Stimulated activated naive CD8-positive, alpha-beta T cell treated with anti-CD3 and anti-CD28 coated beads, Interleukin-15, Interleukin-2, amounts not matched to agents 100 U/mL and 50 U/mL, for 24 hours (primary cell): ENCODE results near the gene TCF15.

ENCODE experiments used
- ATAC-seq: fragments of 150-1000 bp; cut with Tn5 transposase; one replicate; pipeline ENCODE4 v1.10.0; 2021
- DNase-seq: peaks from one replicate; pipeline ENCODE4 v3.0.0; 2021

TCF15 gene

GRCh38 chr20:610130-611046 is at the start of gene TCF15:
Gene TCF15, minus strand, starts transcription at chr20:610309. Its CDS starts 72 bp downstream, at chr20:610237.
- DNase-seq (peak; percentile 22), ATAC-seq (peak; percentile 44)

- DNase-seq (no peak), ATAC-seq (no peak)
Observed at GRCh38 chr20:658731-659291, 48.7 kb upstream of the TCF15 start.

GRCh38 chr20:658202-658601 is 48.1 kb upstream of the TCF15 start:
- no peak for DNase-seq
- no peak for ATAC-seq

- no peak for ATAC-seq
- DNase-seq, result no peak
Observed at GRCh38 chr20:655726-656624, 45.9 kb upstream of the TCF15 start.

GRCh38 chr20:654417-654750 is 44.3 kb upstream of the TCF15 start:
- no peak for ATAC-seq
- DNase-seq, result no peak

GRCh38 chr20:653590-654416 is 43.7 kb upstream of the TCF15 start:
- no peak for ATAC-seq
- DNase-seq, result no peak

- DNase-seq, result peak; percentile 90
- peak; percentile 93 for ATAC-seq
Observed at GRCh38 chr20:653110-653589, 43.0 kb upstream of the TCF15 start, which contains the start of gene SRXN1. Gene SRXN1, minus strand, starts transcription at chr20:653200. Its CDS starts 15 bp downstream, at chr20:653185.

GRCh38 chr20:652615-653109 is 42.6 kb upstream of the TCF15 start:
- DNase-seq, result no peak
- peak; percentile 2 for ATAC-seq

- ATAC-seq (peak; percentile 1), DNase-seq (no peak)
Observed at GRCh38 chr20:651713-652614, 41.9 kb upstream of the TCF15 start.

- ATAC-seq (no peak), DNase-seq (no peak)
Observed at GRCh38 chr20:650954-651353, 40.8 kb upstream of the TCF15 start.

- ATAC-seq (no peak), DNase-seq (no peak)
Observed at GRCh38 chr20:650281-650680, 40.2 kb upstream of the TCF15 start.

- ATAC-seq (no peak), DNase-seq (no peak)
Observed at GRCh38 chr20:647479-648019, 37.4 kb upstream of the TCF15 start.

- ATAC-seq (no peak), DNase-seq (no peak)
Observed at GRCh38 chr20:646868-647233, 36.7 kb upstream of the TCF15 start.

GRCh38 chr20:646107-646867 is 36.2 kb upstream of the TCF15 start:
- ATAC-seq, result no peak

GRCh38 chr20:645318-646106 is 35.4 kb upstream of the TCF15 start:
- ATAC-seq (peak; percentile 64), DNase-seq (peak; percentile 80)

More at GRCh38 chr20:646107-646867, 36.2 kb upstream of the TCF15 start:
- no peak for DNase-seq

- no peak for ATAC-seq
- DNase-seq, result no peak
Observed at GRCh38 chr20:644692-645317, 34.7 kb upstream of the TCF15 start.

GRCh38 chr20:642398-643174 is 32.5 kb upstream of the TCF15 start:
- no peak for ATAC-seq
- no peak for DNase-seq
